ENCODE measurements around the gene RHOT1.

The RHOT1 gene

DNA sequence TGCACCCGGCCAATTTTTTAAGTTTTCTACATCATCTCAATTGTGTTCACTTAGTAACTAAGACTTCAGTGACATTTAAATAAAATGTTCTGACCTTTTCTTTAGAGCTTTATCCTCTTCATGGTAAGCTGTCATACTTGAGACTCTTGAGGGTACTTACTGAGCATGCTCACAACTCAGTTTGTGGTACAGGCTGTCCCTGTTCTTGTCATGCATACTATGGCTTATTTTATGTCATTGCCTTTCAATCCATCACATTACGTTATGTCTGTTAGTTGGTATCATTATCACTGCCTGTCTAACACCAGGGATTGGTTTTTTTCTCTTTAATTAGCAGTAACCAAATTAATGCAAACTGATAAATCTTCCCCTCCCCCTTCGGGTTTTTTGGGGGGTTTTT is 81.4 kb downstream of the RHOT1 start:
- H3K27ac ChIP-seq (ENCODE audit: low read depth, low read length): no peak overlapping the region
- H3K9me3 ChIP-seq (ENCODE audit: control insufficient read depth, insufficient read depth, low read length): no peaks in the 10 kb centered on the region
- no peaks in the 10 kb centered on the region for H3K27me3 ChIP-seq (ENCODE audit: control insufficient read depth, insufficient read depth, low read length)
- H3K4me3 ChIP-seq (ENCODE audit: low read depth, low read length): no peak overlapping the region
- peaks cover 6% of the 10 kb centered on the region; the same call in 1 of the 2 replicates for H3K36me3 ChIP-seq (ENCODE audit: control insufficient read depth, insufficient read depth, low read length)
- H3K9ac ChIP-seq (ENCODE audit: low read depth, low read length): no peak overlapping the region
- H3K4me1 ChIP-seq (ENCODE audit: control insufficient read depth, insufficient read depth, low read length): peaks cover 18% of the 10 kb centered on the region

GRCh38 chr17:32226886-32227285 is 84.6 kb downstream of the RHOT1 start:
- peaks cover 6% of the 10 kb centered on the region; the same call in 1 of the 2 replicates for H3K36me3 ChIP-seq (ENCODE audit: control insufficient read depth, insufficient read depth, low read length)
- no peaks in the 10 kb centered on the region for H3K9me3 ChIP-seq (ENCODE audit: control insufficient read depth, insufficient read depth, low read length)
- H3K9ac ChIP-seq (ENCODE audit: low read depth, low read length): no peak overlapping the region
- H3K27me3 ChIP-seq (ENCODE audit: control insufficient read depth, insufficient read depth, low read length): no peaks in the 10 kb centered on the region
- peaks cover 25% of the 10 kb centered on the region for H3K4me1 ChIP-seq (ENCODE audit: control insufficient read depth, insufficient read depth, low read length)
- no peak overlapping the region for H3K4me3 ChIP-seq (ENCODE audit: low read depth, low read length)
- H3K27ac ChIP-seq (ENCODE audit: low read depth, low read length): no peak overlapping the region

DNA sequence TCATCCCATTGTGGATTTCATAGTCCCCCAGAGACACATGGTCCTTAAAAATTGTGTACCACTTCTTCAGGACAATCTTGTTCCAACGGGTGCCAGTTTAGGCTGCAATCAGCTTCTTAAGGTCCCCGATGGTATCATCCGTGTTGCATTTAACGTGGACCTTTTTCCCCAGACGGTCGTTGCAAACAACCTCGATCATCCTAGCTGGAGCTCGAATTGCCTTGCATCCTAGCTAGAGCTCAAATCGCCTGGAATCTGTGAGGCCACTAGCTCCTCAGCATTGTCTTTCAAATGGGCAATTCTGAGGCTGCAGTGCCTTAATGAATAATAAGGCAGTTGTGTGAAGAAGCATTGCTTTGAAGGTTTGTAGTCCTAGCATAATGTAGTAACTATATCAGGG is 85.6 kb downstream of the RHOT1 start:
- Histone ChIP-seq H3K9ac (ENCODE audit: low read depth, low read length) (peak overlapping the region; percentile 16; the same call in 1 of the 2 replicates), H3K27ac (ENCODE audit: low read depth, low read length) (peak overlapping the region; percentile 78), H3K27me3 (ENCODE audit: control insufficient read depth, insufficient read depth, low read length) (no peaks in the 10 kb centered on the region), H3K36me3 (ENCODE audit: control insufficient read depth, insufficient read depth, low read length) (peaks cover 6% of the 10 kb centered on the region; the same call in 1 of the 2 replicates), H3K9me3 (ENCODE audit: control insufficient read depth, insufficient read depth, low read length) (no peaks in the 10 kb centered on the region), H3K4me1 (ENCODE audit: control insufficient read depth, insufficient read depth, low read length) (peaks cover 26% of the 10 kb centered on the region), H3K4me3 (ENCODE audit: low read depth, low read length) (peak overlapping the region; percentile 43)

GRCh38 chr17:32235588-32235987 is 93.3 kb downstream of the RHOT1 start:
- no peaks in the 10 kb centered on the region for H3K27me3 ChIP-seq (ENCODE audit: control insufficient read depth, insufficient read depth, low read length)
- peaks cover 6% of the 10 kb centered on the region; the same call in 1 of the 2 replicates for H3K4me1 ChIP-seq (ENCODE audit: control insufficient read depth, insufficient read depth, low read length)
- H3K9me3 ChIP-seq (ENCODE audit: control insufficient read depth, insufficient read depth, low read length): no peaks in the 10 kb centered on the region
- H3K27ac ChIP-seq (ENCODE audit: low read depth, low read length): no peak overlapping the region
- H3K9ac ChIP-seq (ENCODE audit: low read depth, low read length): no peak overlapping the region
- H3K36me3 ChIP-seq (ENCODE audit: control insufficient read depth, insufficient read depth, low read length): no peaks in the 10 kb centered on the region
- H3K4me3 ChIP-seq (ENCODE audit: low read depth, low read length): no peak overlapping the region

DNA sequence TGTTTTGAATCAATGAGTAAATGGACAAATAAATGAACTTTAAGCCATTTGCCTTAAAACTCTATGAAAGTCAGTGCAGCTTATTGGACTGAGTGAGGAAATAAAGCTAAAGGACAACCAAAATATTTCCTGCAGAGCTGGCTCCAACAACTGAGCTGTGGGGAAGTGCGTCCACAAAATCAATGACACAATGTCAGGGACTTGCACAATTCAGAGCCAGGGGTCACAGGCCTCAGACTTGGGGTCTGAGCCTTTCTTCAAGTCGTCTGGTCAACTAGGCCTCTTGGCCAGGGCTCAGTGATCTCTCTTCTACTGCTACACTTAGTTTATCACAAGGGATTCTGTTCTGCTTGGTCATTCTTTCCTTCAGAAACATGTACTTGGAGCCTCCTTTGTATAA is 97.2 kb downstream of the RHOT1 start:
- Histone ChIP-seq H3K27ac (ENCODE audit: low read depth, low read length) (no peak overlapping the region), H3K9me3 (ENCODE audit: control insufficient read depth, insufficient read depth, low read length) (no peaks in the 10 kb centered on the region), H3K27me3 (ENCODE audit: control insufficient read depth, insufficient read depth, low read length) (no peaks in the 10 kb centered on the region), H3K4me1 (ENCODE audit: control insufficient read depth, insufficient read depth, low read length) (peaks cover 12% of the 10 kb centered on the region), H3K9ac (ENCODE audit: low read depth, low read length) (no peak overlapping the region), H3K36me3 (ENCODE audit: control insufficient read depth, insufficient read depth, low read length) (no peaks in the 10 kb centered on the region), H3K4me3 (ENCODE audit: low read depth, low read length) (no peak overlapping the region)

DNA sequence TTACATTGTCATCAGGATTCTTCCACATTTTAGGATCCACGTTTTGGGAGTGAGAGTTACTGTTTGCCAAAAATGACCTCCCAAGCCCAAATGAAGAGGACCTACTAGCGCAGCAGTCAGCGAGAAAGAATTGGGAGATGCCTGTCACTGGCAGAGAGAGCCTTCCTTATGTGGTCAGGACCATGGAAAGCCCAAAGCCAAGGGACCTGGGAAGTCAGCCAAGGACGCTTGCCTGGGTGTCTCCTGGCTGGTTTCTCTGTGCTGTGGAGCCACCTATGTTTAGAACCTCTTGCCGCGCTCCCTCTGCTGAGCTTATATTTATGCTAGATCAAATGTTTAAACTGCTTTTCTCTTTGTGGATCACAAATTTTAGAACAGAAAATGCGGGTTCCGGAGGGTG is 98.4 kb downstream of the RHOT1 start:
- H3K9me3 ChIP-seq (ENCODE audit: control insufficient read depth, insufficient read depth, low read length): no peaks in the 10 kb centered on the region
- H3K4me3 ChIP-seq (ENCODE audit: low read depth, low read length): no peak overlapping the region
- no peak overlapping the region for H3K9ac ChIP-seq (ENCODE audit: low read depth, low read length)
- no peaks in the 10 kb centered on the region for H3K36me3 ChIP-seq (ENCODE audit: control insufficient read depth, insufficient read depth, low read length)
- H3K27ac ChIP-seq (ENCODE audit: low read depth, low read length): no peak overlapping the region
- H3K4me1 ChIP-seq (ENCODE audit: control insufficient read depth, insufficient read depth, low read length): peaks cover 12% of the 10 kb centered on the region
- no peaks in the 10 kb centered on the region for H3K27me3 ChIP-seq (ENCODE audit: control insufficient read depth, insufficient read depth, low read length)

DNA sequence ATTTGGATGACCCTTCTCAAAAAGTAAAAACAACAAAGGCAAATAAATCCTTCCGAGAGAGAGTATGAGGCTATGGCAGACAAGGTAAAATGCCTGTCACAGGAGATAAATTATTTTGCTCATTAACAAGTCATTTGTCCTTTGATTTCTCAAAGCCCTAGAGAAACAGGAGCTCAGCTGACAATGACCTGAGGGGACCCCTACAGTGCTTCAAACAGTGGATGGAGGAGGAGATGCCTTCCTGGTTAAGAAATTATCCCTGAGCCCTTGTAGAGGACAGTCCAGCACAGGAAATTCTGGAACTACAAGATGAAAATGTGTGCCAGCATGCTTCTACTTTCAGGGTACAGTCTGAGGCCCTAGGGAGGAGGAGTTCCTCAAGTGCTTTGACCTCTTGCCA is 99.3 kb downstream of the RHOT1 start:
- Histone ChIP-seq H3K36me3 (ENCODE audit: control insufficient read depth, insufficient read depth, low read length) (no peaks in the 10 kb centered on the region), H3K4me1 (ENCODE audit: control insufficient read depth, insufficient read depth, low read length) (peaks cover 12% of the 10 kb centered on the region), H3K27me3 (ENCODE audit: control insufficient read depth, insufficient read depth, low read length) (no peaks in the 10 kb centered on the region), H3K27ac (ENCODE audit: low read depth, low read length) (no peak overlapping the region), H3K9ac (ENCODE audit: low read depth, low read length) (no peak overlapping the region), H3K4me3 (ENCODE audit: low read depth, low read length) (no peak overlapping the region), H3K9me3 (ENCODE audit: control insufficient read depth, insufficient read depth, low read length) (no peaks in the 10 kb centered on the region)

- Histone ChIP-seq H3K4me3 (ENCODE audit: low read depth, low read length) (no peak overlapping the region), H3K4me1 (ENCODE audit: control insufficient read depth, insufficient read depth, low read length) (no peaks in the 10 kb centered on the region), H3K36me3 (ENCODE audit: control insufficient read depth, insufficient read depth, low read length) (no peaks in the 10 kb centered on the region), H3K9ac (ENCODE audit: low read depth, low read length) (no peak overlapping the region), H3K27me3 (ENCODE audit: control insufficient read depth, insufficient read depth, low read length) (no peaks in the 10 kb centered on the region), H3K27ac (ENCODE audit: low read depth, low read length) (no peak overlapping the region), H3K9me3 (ENCODE audit: control insufficient read depth, insufficient read depth, low read length) (no peaks in the 10 kb centered on the region)
Measured at GRCh38 chr17:32249475-32249874, 107.2 kb downstream of the RHOT1 start.

GRCh38 chr17:32253117-32253611 is 110.9 kb downstream of the RHOT1 start:
- Histone ChIP-seq H3K27ac (ENCODE audit: low read depth, low read length) (no peak overlapping the region), H3K4me3 (ENCODE audit: low read depth, low read length) (no peak overlapping the region), H3K9me3 (ENCODE audit: control insufficient read depth, insufficient read depth, low read length) (no peaks in the 10 kb centered on the region), H3K9ac (ENCODE audit: low read depth, low read length) (no peak overlapping the region), H3K4me1 (ENCODE audit: control insufficient read depth, insufficient read depth, low read length) (peaks cover 3% of the 10 kb centered on the region; the same call in 1 of the 2 replicates), H3K36me3 (ENCODE audit: control insufficient read depth, insufficient read depth, low read length) (no peaks in the 10 kb centered on the region), H3K27me3 (ENCODE audit: control insufficient read depth, insufficient read depth, low read length) (no peaks in the 10 kb centered on the region)

GRCh38 chr17:32256012-32256700 is 113.9 kb downstream of the RHOT1 start:
- no peak overlapping the region for H3K27ac ChIP-seq (ENCODE audit: low read depth, low read length)
- H3K27me3 ChIP-seq (ENCODE audit: control insufficient read depth, insufficient read depth, low read length): no peaks in the 10 kb centered on the region
- no peak overlapping the region for H3K9ac ChIP-seq (ENCODE audit: low read depth, low read length)
- H3K9me3 ChIP-seq (ENCODE audit: control insufficient read depth, insufficient read depth, low read length): no peaks in the 10 kb centered on the region
- H3K36me3 ChIP-seq (ENCODE audit: control insufficient read depth, insufficient read depth, low read length): no peaks in the 10 kb centered on the region
- H3K4me3 ChIP-seq (ENCODE audit: low read depth, low read length): no peak overlapping the region
- H3K4me1 ChIP-seq (ENCODE audit: control insufficient read depth, insufficient read depth, low read length): peaks cover 8% of the 10 kb centered on the region

DNA sequence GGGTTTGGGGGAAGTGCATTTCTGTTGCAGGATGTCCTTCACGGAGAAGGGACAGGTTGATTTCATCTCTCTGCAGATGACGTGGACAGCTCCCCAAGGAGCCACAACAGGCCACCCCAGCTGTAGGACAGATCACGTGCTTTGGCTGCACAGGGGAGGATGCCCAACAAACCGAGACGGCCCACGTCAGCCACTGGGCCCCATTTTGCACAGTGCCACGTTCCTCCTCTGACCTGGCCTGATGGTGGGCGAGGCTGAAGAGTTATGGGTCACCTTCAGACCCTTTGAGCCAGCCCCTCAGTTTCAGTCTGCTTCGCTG is 114.4 kb downstream of the RHOT1 start:
- H3K9ac ChIP-seq (ENCODE audit: low read depth, low read length): no peak overlapping the region
- no peaks in the 10 kb centered on the region for H3K36me3 ChIP-seq (ENCODE audit: control insufficient read depth, insufficient read depth, low read length)
- no peak overlapping the region for H3K27ac ChIP-seq (ENCODE audit: low read depth, low read length)
- H3K4me3 ChIP-seq (ENCODE audit: low read depth, low read length): no peak overlapping the region
- peaks cover 8% of the 10 kb centered on the region for H3K4me1 ChIP-seq (ENCODE audit: control insufficient read depth, insufficient read depth, low read length)
- H3K27me3 ChIP-seq (ENCODE audit: control insufficient read depth, insufficient read depth, low read length): peaks cover under 1% of the 10 kb centered on the region; the same call in 1 of the 2 replicates
- H3K9me3 ChIP-seq (ENCODE audit: control insufficient read depth, insufficient read depth, low read length): no peaks in the 10 kb centered on the region

Measured in HUES48 (cell line).